Upper lobe of right lung (tissue), 1 donor: ENCODE results near the gene DCC. TPM values are rescaled to one million over a fixed set of nuclear protein-coding genes. Genes with fewer than 3 reads are reported as not detected.

Source experiments
- ATAC-seq: fragments of 200-7000 bp; cut with Tn5 transposase; one replicate; pipeline ENCODE4 v1.9.1; 2020; ENCODE audit warnings: mild to moderate bottlenecking, moderate library complexity
- DNase-seq: peaks from one replicate; pipeline ENCODE4 v3.0.0-alpha.2; 2020
- H3K27ac ChIP-seq: fragments of 200-600 bp; one replicate; pipeline ENCODE4 v1.8.0; 2022
- H3K27me3 ChIP-seq: fragments of 200-600 bp; one replicate; pipeline ENCODE4 v1.8.0; 2022; ENCODE audit warnings: mild to moderate bottlenecking
- H3K36me3 ChIP-seq: fragments of 200-600 bp; one replicate; pipeline ENCODE4 v1.8.0; 2022
- H3K4me1 ChIP-seq: fragments of 200-600 bp; one replicate; pipeline ENCODE4 v1.8.0; 2022
- H3K4me3 ChIP-seq: fragments of 200-600 bp; one replicate; pipeline ENCODE4 v1.8.0; 2022; ENCODE audit warnings: mild to moderate bottlenecking
- H3K9me3 ChIP-seq: fragments of 200-600 bp; one replicate; pipeline ENCODE4 v1.8.0; 2022
- intact Hi-C: fragments of 100-400 bp; cut with DNase I; formaldehyde crosslinking; loops from one replicate; pipeline ENCODE4 v1.11.0; 2022
- total RNA-seq: library from RNA; stranded (reverse); fragmentation: NEBNext Ultra II Directional; extraction: Animal tissue kit (Norgen Biotek cat#: 25700); gene quantifications from one replicate; pipeline ENCODE4 v1.2.1, GENCODE V29; 2021
- TF ChIP-seq, protein P1 (sequence below): fragments of 200-600 bp; IDR thresholded peaks from one replicate; pipeline ENCODE4 v1.8.0; 2022; ENCODE audit warnings: antibody characterized with exemption
- donor health status: DM: no; HTN: yes; CAD: no; lungs with severe emphysema.

Gene DCC
- total RNA-seq, 1 donor from 2014 or later, result 7.1 TPM

GRCh38 chr18:53324353-53324752 lies 984.4 kb downstream of the DCC start:
- TF ChIP-seq, protein P1, sequence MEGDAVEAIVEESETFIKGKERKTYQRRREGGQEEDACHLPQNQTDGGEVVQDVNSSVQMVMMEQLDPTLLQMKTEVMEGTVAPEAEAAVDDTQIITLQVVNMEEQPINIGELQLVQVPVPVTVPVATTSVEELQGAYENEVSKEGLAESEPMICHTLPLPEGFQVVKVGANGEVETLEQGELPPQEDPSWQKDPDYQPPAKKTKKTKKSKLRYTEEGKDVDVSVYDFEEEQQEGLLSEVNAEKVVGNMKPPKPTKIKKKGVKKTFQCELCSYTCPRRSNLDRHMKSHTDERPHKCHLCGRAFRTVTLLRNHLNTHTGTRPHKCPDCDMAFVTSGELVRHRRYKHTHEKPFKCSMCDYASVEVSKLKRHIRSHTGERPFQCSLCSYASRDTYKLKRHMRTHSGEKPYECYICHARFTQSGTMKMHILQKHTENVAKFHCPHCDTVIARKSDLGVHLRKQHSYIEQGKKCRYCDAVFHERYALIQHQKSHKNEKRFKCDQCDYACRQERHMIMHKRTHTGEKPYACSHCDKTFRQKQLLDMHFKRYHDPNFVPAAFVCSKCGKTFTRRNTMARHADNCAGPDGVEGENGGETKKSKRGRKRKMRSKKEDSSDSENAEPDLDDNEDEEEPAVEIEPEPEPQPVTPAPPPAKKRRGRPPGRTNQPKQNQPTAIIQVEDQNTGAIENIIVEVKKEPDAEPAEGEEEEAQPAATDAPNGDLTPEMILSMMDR, result no peak

GRCh38 chr18:53360501-53361443 lies 1020.8 kb downstream of the DCC start:
- Histone ChIP-seq H3K9me3 (no peaks in the 10 kb centered on the region), H3K27me3 (no peaks in the 10 kb centered on the region), H3K27ac (no peak overlapping the region), H3K36me3 (no peaks in the 10 kb centered on the region), H3K4me3 (no peak overlapping the region), H3K4me1 (no peaks in the 10 kb centered on the region)
- TF ChIP-seq, protein P1, result no peak
- intact Hi-C loops, result no loop called here
- ATAC-seq, result no peak
- DNase-seq, result no peak

More at GRCh38 chr18:53324353-53324752, 984.4 kb downstream of the DCC start:
- no peak overlapping the region for H3K4me3 ChIP-seq
- H3K27me3 ChIP-seq, result no peaks in the 10 kb centered on the region
- no peaks in the 10 kb centered on the region for H3K9me3 ChIP-seq
- intact Hi-C loops, result no loop called here
- H3K27ac ChIP-seq, result no peak overlapping the region
- DNase-seq, result no peak
- no peak for ATAC-seq
- no peaks in the 10 kb centered on the region for H3K36me3 ChIP-seq
- no peaks in the 10 kb centered on the region for H3K4me1 ChIP-seq

GRCh38 chr18:53375621-53376020 lies 1035.6 kb downstream of the DCC start:
- intact Hi-C loops, result no loop called here
- H3K9me3 ChIP-seq, result no peaks in the 10 kb centered on the region
- TF ChIP-seq, protein P1, result no peak
- H3K27ac ChIP-seq, result no peak overlapping the region
- H3K4me1 ChIP-seq, result no peaks in the 10 kb centered on the region
- no peaks in the 10 kb centered on the region for H3K36me3 ChIP-seq
- H3K27me3 ChIP-seq, result no peaks in the 10 kb centered on the region
- DNase-seq (peak; percentile 61), ATAC-seq (peak; percentile 89)
- H3K4me3 ChIP-seq, result no peak overlapping the region

GRCh38 chr18:53380063-53380639 lies 1040.2 kb downstream of the DCC start:
- ATAC-seq (peak; percentile 69), DNase-seq (no peak)

DNA sequence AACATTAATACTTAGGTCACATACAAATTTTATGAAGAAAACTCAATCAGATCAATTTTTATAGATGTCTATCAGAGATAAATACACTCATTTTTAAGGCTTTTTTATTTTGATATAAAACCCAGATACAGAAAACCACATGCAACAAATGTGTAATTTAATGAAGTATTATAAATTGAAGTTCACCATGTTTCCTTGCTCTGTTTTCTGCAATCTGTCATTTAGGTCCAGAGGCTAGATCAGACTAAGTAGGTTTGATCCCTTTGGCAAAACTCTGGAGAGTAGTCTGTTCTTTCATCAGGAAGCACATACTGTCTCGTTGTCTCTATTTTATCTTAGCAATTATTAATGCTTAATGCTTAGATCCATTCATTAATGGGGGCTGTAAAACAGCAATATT lies 1042.9 kb downstream of the DCC start:
- H3K27me3 ChIP-seq, result no peaks in the 10 kb centered on the region
- no peak for DNase-seq
- intact Hi-C loops, result no loop called here

More at GRCh38 chr18:53380063-53380639, 1040.2 kb downstream of the DCC start:
- H3K4me3 ChIP-seq, result no peak overlapping the region
- no peaks in the 10 kb centered on the region for H3K36me3 ChIP-seq
- intact Hi-C loops, result no loop called here
- no peaks in the 10 kb centered on the region for H3K9me3 ChIP-seq
- H3K27ac ChIP-seq, result no peak overlapping the region
- TF ChIP-seq, protein P1, result peak; percentile 49
- no peaks in the 10 kb centered on the region for H3K4me1 ChIP-seq
- H3K27me3 ChIP-seq, result no peaks in the 10 kb centered on the region

More for the DNA sequence above, 1042.9 kb downstream of the DCC start:
- H3K36me3 ChIP-seq, result no peaks in the 10 kb centered on the region
- no peak overlapping the region for H3K4me3 ChIP-seq
- no peaks in the 10 kb centered on the region for H3K4me1 ChIP-seq
- no peaks in the 10 kb centered on the region for H3K9me3 ChIP-seq
- no peak overlapping the region for H3K27ac ChIP-seq
- ATAC-seq, result no peak
- TF ChIP-seq, protein P1, result no peak
